ENCODE results near the gene BMP3.

BMP3 gene

DNA sequence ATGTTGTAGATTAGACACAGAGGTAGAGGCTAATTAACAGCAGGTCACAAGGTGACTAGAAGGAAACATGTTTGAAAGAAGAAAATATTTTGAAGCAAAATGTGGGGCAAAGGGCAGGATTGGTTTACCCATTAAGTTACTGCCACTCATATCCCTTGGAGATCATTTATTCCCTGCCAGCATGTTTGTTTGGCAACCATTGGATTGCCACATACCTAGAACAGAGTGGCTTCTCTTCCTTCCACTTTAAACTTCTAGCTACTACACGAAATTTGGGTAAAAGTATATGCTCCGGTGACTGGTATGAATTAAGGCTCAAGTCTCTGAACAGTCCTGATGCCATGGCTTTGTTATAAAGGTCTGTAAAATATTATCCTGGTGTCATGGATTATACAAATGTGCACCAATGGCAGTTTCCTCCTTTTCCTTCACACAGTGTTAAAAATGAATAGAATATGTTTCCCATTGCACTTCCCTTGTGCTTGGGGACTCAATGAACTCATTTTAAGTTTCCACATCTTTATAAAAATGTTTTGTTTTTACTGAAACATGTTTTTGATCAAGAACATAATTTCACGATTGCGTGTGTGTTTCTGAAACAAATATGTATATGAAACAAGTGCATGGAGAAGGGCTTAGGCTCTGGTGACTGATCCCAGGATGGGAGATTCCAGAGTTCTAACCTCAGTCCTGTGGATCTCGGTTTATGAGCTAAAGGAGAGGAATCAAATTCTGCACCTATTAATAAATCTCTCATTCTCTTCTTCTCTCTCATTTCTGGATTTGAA is 12.3 kb downstream of the BMP3 start:
- in situ Hi-C loops (cut with HindIII; ENCODE audit: low sequenced_read_pairs), result loop anchor here (25.0 kb wide), 1 partner anchor 680 kb away; no protein-coding TSS in a partner anchor
- H3K4me3 ChIP-seq (ENCODE audit: low read depth, low read length), result no peak overlapping the region
- no peak for DNase-seq (ENCODE audit: low read depth)
- TF ChIP-seq, protein P1, sequence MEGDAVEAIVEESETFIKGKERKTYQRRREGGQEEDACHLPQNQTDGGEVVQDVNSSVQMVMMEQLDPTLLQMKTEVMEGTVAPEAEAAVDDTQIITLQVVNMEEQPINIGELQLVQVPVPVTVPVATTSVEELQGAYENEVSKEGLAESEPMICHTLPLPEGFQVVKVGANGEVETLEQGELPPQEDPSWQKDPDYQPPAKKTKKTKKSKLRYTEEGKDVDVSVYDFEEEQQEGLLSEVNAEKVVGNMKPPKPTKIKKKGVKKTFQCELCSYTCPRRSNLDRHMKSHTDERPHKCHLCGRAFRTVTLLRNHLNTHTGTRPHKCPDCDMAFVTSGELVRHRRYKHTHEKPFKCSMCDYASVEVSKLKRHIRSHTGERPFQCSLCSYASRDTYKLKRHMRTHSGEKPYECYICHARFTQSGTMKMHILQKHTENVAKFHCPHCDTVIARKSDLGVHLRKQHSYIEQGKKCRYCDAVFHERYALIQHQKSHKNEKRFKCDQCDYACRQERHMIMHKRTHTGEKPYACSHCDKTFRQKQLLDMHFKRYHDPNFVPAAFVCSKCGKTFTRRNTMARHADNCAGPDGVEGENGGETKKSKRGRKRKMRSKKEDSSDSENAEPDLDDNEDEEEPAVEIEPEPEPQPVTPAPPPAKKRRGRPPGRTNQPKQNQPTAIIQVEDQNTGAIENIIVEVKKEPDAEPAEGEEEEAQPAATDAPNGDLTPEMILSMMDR (IDR thresholded peaks at IDR 0.05; ENCODE audit: low read depth, low read length, missing control alignments), result no peak

DNA sequence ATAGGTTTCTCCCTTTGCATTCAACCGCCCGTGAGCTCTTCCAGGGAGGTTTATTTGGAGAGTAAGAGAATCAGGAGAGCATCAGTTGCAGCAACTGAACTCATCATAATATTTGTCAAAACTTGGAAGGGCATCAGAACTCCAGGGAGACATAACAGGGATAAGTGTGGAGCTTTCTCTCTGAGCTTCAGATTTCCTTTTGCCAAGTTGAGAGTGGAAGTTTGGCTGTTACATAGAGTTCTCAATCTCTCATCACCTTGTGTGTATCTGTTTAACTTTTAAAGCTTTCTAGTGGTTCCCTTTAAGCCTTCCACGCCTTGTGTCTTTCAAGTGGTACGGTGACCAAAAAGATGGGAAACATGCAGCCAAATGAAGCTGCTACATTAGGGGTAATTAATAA is 18.8 kb downstream of the BMP3 start:
- in situ Hi-C loops (cut with HindIII; ENCODE audit: low sequenced_read_pairs), result loop anchor here (5.0 to 25.0 kb wide), 2 partner anchors 67 to 687 kb away; no protein-coding TSS in a partner anchor
- no peak for DNase-seq (ENCODE audit: low read depth)
- TF ChIP-seq, protein P1 (IDR thresholded peaks at IDR 0.05; ENCODE audit: low read depth, low read length, missing control alignments), result no peak
- no peak overlapping the region for H3K4me3 ChIP-seq (ENCODE audit: low read depth, low read length)

DNA sequence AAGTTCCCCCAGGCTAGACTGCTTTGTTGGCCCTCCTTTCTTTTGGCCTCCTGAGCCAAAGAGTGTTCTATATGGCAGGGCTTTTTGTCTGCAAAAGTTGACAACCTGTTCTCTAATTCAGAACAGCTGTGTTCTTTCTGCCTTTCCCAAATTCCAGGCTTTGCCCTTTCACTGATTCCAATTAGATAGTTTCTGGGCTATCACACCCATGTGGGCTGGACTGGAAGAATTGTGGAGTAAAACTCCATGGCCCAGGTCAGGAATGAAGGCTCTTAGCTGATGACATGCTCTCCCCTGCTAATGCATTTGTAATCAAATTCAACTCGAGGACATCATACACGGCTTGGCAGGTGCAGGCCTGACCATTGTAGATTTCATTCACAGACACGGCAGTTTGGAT is 19.4 kb downstream of the BMP3 start:
- H3K4me3 ChIP-seq (ENCODE audit: low read depth, low read length), result no peak overlapping the region
- TF ChIP-seq, protein P1 (IDR thresholded peaks at IDR 0.05; ENCODE audit: low read depth, low read length, missing control alignments), result no peak
- in situ Hi-C loops (cut with HindIII; ENCODE audit: low sequenced_read_pairs), result loop anchor here (5.0 to 25.0 kb wide), 3 partner anchors 68 to 688 kb away; no protein-coding TSS in a partner anchor
- DNase-seq (ENCODE audit: low read depth), result no peak

DNA sequence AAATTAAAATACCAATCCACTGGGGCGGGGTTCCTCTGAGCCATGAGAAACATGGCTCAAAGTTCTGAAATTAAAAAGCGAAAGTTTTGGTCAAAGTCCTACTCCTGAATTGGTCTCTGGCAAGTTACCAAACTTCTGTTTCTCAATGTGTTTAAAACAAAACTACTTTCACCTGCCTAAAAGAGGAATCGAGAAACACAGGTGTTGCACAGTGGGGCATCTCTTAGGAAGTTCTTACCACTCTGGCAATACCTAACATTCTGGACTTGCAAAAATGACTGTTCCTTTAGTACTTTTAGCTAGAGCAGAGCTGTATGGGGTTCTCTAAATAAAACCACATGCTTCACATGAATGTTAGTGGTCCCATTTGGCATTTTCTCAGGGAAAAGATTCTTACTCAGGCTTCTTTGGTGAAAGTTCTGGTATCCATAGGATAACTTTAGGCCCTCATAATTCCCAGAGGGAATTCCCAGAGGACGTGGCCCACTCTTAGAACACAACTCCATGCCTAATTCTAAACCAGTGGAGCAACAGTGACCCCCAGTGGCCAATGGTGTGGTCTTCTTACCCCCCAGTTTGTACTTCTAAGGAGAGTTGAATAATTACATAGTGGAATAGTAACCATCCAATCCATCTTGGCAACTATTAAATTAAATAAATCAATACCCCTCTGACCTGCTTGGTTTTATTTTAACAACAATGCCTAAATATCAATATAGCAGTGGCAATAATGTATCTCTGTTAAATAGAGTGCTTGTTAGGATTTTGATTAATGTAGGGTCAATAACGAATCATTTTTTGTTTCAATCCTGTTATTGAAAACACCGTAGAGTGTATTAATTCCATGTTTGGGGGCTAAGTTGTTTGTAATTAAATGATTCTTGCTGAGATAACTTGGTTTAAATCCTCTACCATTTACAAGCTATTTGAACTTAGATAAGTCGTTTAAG is 21.9 kb downstream of the BMP3 start:
- no peak overlapping the region for H3K4me3 ChIP-seq (ENCODE audit: low read depth, low read length)
- in situ Hi-C loops (cut with HindIII; ENCODE audit: low sequenced_read_pairs), result loop anchor here (25.0 kb wide), 1 partner anchor 310 kb away; no protein-coding TSS in a partner anchor
- TF ChIP-seq, protein P1 (IDR thresholded peaks at IDR 0.05; ENCODE audit: low read depth, low read length, missing control alignments), result peak; percentile 84
- DNase-seq (ENCODE audit: low read depth), result peak; percentile 66

DNA sequence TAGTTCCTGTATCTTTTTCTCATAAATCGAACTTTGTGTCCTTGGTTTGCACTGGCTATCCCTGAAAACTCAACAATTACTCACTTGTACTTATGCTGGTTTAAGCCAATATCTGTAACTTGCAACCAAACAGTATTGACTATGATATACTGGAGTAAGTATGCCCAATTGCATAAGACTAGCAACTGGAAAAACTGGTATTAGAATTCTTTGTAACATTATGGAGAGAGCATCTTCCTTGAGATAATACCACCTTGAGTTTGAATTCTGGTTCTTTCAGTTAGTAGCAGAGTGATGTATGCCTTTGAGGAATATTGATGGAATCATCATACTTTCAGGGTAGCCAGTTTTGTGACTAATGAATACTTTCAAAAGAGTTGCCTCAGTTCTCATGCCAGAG is 28.1 kb downstream of the BMP3 start:
- no peak for DNase-seq (ENCODE audit: low read depth)
- no peak overlapping the region for H3K4me3 ChIP-seq (ENCODE audit: low read depth, low read length)
- TF ChIP-seq, protein P1 (IDR thresholded peaks at IDR 0.05; ENCODE audit: low read depth, low read length, missing control alignments), result no peak
- in situ Hi-C loops (cut with HindIII; ENCODE audit: low sequenced_read_pairs), result loop anchor here (25.0 kb wide), 1 partner anchor 304 kb away; no protein-coding TSS in a partner anchor

Measured in astrocyte of the cerebellum (primary cell).